GM12878 (cell line): ENCODE measurements around the gene VCX3B. TPM values are rescaled to one million over a fixed set of nuclear protein-coding genes. Genes with fewer than 3 reads are reported as not detected.
"Not testable (repeated sequence)": the region's sequence is repeated elsewhere in the genome, so short reads cannot be mapped to it uniquely, and the experiment has no call there.

ENCODE experiments used
- ATAC-seq: fragments of 200-7000 bp; cut with Tn5 transposase; 3 replicates; pipeline ENCODE4 v1.9.1; 2020; ENCODE audit warnings: mild to moderate bottlenecking, moderate library complexity
- BruUV-seq: library from RNA; stranded (reverse); fragments of 400-500 nt; replicated peaks from 2 replicates; lab custom pipeline; 2021; lab: Mats Ljungman, UMichigan
- CTCF ChIA-PET: fragments of 300-600 bp; sonication (Branson Sonifier 250); formaldehyde crosslinking; extraction: SDS; loops from one replicate; lab custom pipeline; 2021; ENCODE audit warnings: inconsistent platforms; lab: Yijun Ruan, JAX
- POLR2A ChIA-PET: fragments of 350-600 bp; formaldehyde crosslinking; extraction: SDS; loops from one replicate; lab custom pipeline; 2021; ENCODE audit warnings: inconsistent platforms; lab: Charles Lee
- RAD21 ChIA-PET: fragments of 300-600 bp; sonication (Branson Sonifier 250); formaldehyde crosslinking; loops from one replicate; lab custom pipeline; 2023; ENCODE audit warnings: antibody characterized with exemption; ENCODE audit not compliant: unreplicated experiment; lab: Charles Lee
- SMC1A ChIA-PET: fragments of 300-600 bp; sonication (Branson Sonifier 250); formaldehyde crosslinking; loops from one replicate; lab custom pipeline; 2023; ENCODE audit not compliant: unreplicated experiment, uncharacterized antibody; lab: Charles Lee
- DNase-seq: peaks from one replicate; pipeline ENCODE4 v3.0.0-alpha.2; 2011; ENCODE audit warnings: low read depth, low spot score
- FAIRE-seq: peaks from 3 replicates; lab custom pipeline; 2011; peaks lifted over from hg19 to GRCh38; lab: Jason Lieb, UNC
- H2AFZ ChIP-seq: 2 replicates; pipeline ENCODE4 v1.6.0; 2011; ENCODE audit warnings: low read depth, low read length, control low read depth; ENCODE audit not compliant: control insufficient read depth
- H3K27ac ChIP-seq: 2 replicates; pipeline ENCODE4 v1.5.1; 2011; ENCODE audit warnings: control low read depth; ENCODE audit not compliant: control insufficient read depth, insufficient read depth
- H3K27me3 ChIP-seq, 2 experiments: replicated peaks in 1 of 2; 2 replicates each; pipeline versions ENCODE4 v1.6.0 to v1.6.1; 2011; ENCODE audit warnings: low read length in 1 of 2; ENCODE audit not compliant: control insufficient read depth in 2 of 2, insufficient read depth in 2 of 2
- H3K36me3 ChIP-seq, 2 experiments: 2 replicates each; pipeline ENCODE4 v1.5.1; 2011; ENCODE audit warnings: low read length in 1 of 2; ENCODE audit not compliant: control insufficient read depth in 2 of 2, insufficient read depth in 2 of 2
- H3K4me1 ChIP-seq: 2 replicates; pipeline ENCODE4 v1.6.1; 2011; ENCODE audit warnings: mild to moderate bottlenecking, low read length, moderate library complexity, mixed read lengths; ENCODE audit not compliant: control insufficient read depth, insufficient read depth
- H3K4me2 ChIP-seq: 2 replicates; pipeline ENCODE4 v1.6.0; 2011; ENCODE audit warnings: control low read depth; ENCODE audit not compliant: control insufficient read depth, insufficient read depth
- H3K4me3 ChIP-seq: fragments of 200-600 bp; sonication (generic); 2 replicates; pipeline ENCODE4 v1.5.1; 2016
- H3K79me2 ChIP-seq: 2 replicates; pipeline ENCODE4 v1.6.0; 2011; ENCODE audit warnings: low read length; ENCODE audit not compliant: control insufficient read depth, insufficient read depth
- H3K9ac ChIP-seq: 2 replicates; pipeline ENCODE4 v1.8.0; 2011; ENCODE audit warnings: low read length, control low read depth, mixed read lengths; ENCODE audit not compliant: control insufficient read depth, insufficient read depth
- H3K9me3 ChIP-seq: replicated peaks from 3 replicates; pipeline ENCODE4 v1.5.1; 2011; ENCODE audit warnings: mild to moderate bottlenecking, low read length; ENCODE audit not compliant: control insufficient read depth, insufficient read depth
- H4K20me1 ChIP-seq: 2 replicates; pipeline ENCODE4 v1.6.0; 2011; ENCODE audit not compliant: control insufficient read depth, insufficient read depth
- RB1 ChIP-seq: fragments of 450-650 bp; formaldehyde crosslinking; IDR thresholded peaks from 2 replicates; pipeline ENCODE4 v1.6.1; 2017; ENCODE audit warnings: mild to moderate bottlenecking, borderline replicate concordance
- TARDBP ChIP-seq: IDR thresholded peaks from 2 replicates; pipeline ENCODE4 v1.6.1; 2016; ENCODE audit warnings: borderline replicate concordance
- WGBS: methylation state at CpG from one replicate; pipeline ENCODE4 v1.1.6; 2016; ENCODE audit warnings: low lambda C conversion rate; ENCODE audit not compliant: insufficient replicate concordance, insufficient coverage; ENCODE audit errors: missing lambda C conversion rate; 5-methylcytosine and 5-hydroxymethylcytosine counted together
- in situ Hi-C: fragments of 300-500 bp; cut with MboI; formaldehyde crosslinking; loops from 9 replicates; pipeline ENCODE4 v1.14.3; 2018; ENCODE audit warnings: mixed read lengths
- intact Hi-C: fragments of 100-400 bp; cut with micrococcal nuclease; formaldehyde crosslinking; loops from one replicate; pipeline ENCODE4 v1.14.2; 2022; ENCODE audit not compliant: unreplicated experiment
- polyA plus RNA-seq, 11 experiments: library from polyadenylated mRNA; depleted of rRNA in 4 of 11; unstranded in 6 of 11; stranded (reverse) in 5 of 11; fragments of >200 nt; fragmentation: Nextera tagmentation in 4 of 11; fragmentation: Illumina TruSeq in 1 of 11; extraction: Ambion mirVana in 4 of 11; extraction: Trizol in 1 of 11; gene quantifications; 1 replicate in 1 of 11; 2 replicates in 10 of 11; pipeline versions ENCODE4 v1.2.1 to v1.2.3, GENCODE V29; 2011 to 2016; ENCODE audit warnings: inconsistent platforms in 2 of 11, missing spikeins in 2 of 11, low read depth in 1 of 11
- total RNA-seq, 4 experiments: library from RNA; depleted of rRNA in 3 of 4; stranded (reverse); fragments of >200 nt in 3 of 4; fragmentation: Illumina TruSeq in 1 of 4; extraction: Trizol in 1 of 4; gene quantifications; 2 replicates each; pipeline versions ENCODE4 v1.2.1 to v1.2.3, GENCODE V29; 2013 to 2021

The VCX3B gene
- total and polyA plus RNA-seq, 10 of the 15 experiments (the other 5 are each of a cell fraction or from before 2014, with no cell fraction given), result 0.06 to 0.11 TPM; not detected in 8

DNA sequence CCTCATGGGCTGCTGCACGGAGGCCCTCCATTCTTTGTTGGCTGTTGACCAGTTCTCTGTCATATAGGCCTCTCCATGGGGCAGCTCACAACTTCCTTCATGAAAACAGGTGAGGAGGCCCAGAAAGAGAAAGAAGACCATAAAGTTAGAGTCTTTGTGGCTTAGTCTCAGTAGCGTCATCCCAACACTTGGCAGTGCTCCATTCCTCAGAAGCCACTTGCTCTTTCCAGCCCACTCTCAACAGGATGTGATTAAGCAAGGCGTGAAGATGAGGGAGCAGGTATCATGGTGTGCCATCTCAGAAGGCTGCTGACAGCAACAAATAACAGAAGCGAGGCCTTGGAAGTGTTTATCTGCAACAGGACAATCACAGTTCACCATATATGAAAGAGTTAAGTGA, 30.4 kb downstream of the VCX3B start:
- DNase-seq, intact Hi-C loops, H3K79me2 ChIP-seq, H3K4me2 ChIP-seq, BruUV-seq, RAD21 ChIA-PET, H2AFZ ChIP-seq, CTCF ChIA-PET, H4K20me1 ChIP-seq, in situ Hi-C loops, H3K9me3 ChIP-seq, H3K4me1 ChIP-seq, H3K9ac ChIP-seq, POLR2A ChIA-PET, H3K27me3 ChIP-seq, H3K4me3 ChIP-seq, FAIRE-seq, H3K27ac ChIP-seq, H3K36me3 ChIP-seq, ATAC-seq: not testable (repeated sequence)
- WGBS, result 2% methylated on average over 4 of the region's 4 CpGs
- SMC1A ChIA-PET, result interaction anchor here (1.1 kb wide), 1 partner anchor 9 kb away, joined by 3 read pairs; no protein-coding TSS in a partner anchor

DNA sequence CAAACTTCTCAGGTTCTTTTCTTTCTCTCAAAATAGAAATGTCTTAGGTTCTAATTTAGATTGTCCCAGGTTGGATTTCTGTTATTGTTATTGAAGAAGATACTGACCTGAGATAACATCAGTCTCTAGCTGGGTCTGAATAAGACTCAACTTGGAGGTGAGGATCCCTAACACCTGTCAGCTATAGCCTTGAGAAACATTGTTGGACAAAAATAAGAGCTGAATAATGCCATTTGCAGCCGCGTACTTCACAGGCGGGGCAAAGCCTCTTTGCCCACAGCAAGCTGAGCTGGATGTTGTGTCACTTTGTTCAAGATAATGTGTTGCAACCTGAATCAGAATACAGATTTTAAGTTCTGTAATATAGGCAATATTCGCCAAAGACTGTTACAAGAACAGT, 35.6 kb downstream of the VCX3B start:
- CTCF ChIA-PET, result no interaction called here
- Histone ChIP-seq H3K4me3 (no peak overlapping the region), H4K20me1 (no peaks in the 10 kb centered on the region), H3K9ac (no peak overlapping the region), H3K27me3 (no peaks in the 10 kb centered on the region), H3K4me1 (no peaks in the 10 kb centered on the region), H3K27ac (no peak overlapping the region), H3K9me3 (no peaks in the 10 kb centered on the region), H3K4me2 (no peak overlapping the region), H3K36me3 (no peaks in the 10 kb centered on the region), H2AFZ (no peak overlapping the region), H3K79me2 (no peaks in the 10 kb centered on the region)
- SMC1A ChIA-PET, result no interaction called here
- in situ Hi-C loops (no loop called here), intact Hi-C loops (no loop called here)
- 56% methylated on average over 4 of the region's 4 CpGs for WGBS
- no TSS peak for BruUV-seq
- POLR2A ChIA-PET, result no interaction called here
- ATAC-seq (no peak), FAIRE-seq (no peak), DNase-seq (no peak)
- RAD21 ChIA-PET, result no interaction called here
- TF ChIP-seq RB1 (no peak), TARDBP (no peak)

DNA sequence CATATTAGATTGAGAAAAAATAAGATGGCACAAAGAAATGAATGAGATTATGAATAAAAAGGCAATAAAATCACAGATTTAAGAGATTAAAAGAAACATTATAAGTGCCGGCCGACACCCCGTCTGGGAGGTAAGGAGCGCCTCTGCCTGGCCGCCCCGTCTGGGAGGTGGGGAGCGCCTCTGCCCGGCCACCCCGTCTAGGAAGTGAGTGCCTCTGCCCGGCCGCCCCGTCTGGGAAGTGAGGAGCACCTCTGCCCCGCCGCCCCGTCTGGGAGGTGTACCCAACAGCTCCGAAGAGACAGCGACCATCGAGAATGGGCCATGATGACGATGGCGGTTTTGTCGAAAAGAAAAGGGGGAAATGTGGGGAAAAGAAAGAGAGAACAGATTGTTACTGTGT, 37.5 kb downstream of the VCX3B start:
- BruUV-seq, DNase-seq, H3K27me3 ChIP-seq, H4K20me1 ChIP-seq, intact Hi-C loops, H3K36me3 ChIP-seq, CTCF ChIA-PET, H3K27ac ChIP-seq, FAIRE-seq, in situ Hi-C loops, H3K9me3 ChIP-seq, POLR2A ChIA-PET, ATAC-seq, H2AFZ ChIP-seq, H3K9ac ChIP-seq, H3K4me3 ChIP-seq, H3K79me2 ChIP-seq, H3K4me2 ChIP-seq, RAD21 ChIA-PET, H3K4me1 ChIP-seq: not testable (repeated sequence)
- WGBS, result 64% methylated on average over 21 of the region's 21 CpGs
- SMC1A ChIA-PET, result interaction anchor here (0.6 kb wide), 1 partner anchor 12 kb away, joined by 3 read pairs; no protein-coding TSS in a partner anchor
